SIG-M5 (cell line): ENCODE data around the gene ATL3.
"Not testable (repeated sequence)": the region's sequence is repeated elsewhere in the genome, so short reads cannot be mapped to it uniquely, and the experiment has no call there.

Experiments used
- DNase-seq: peaks from one replicate; lab custom pipeline; 2025; lab: John Stamatoyannopoulos, UW

Gene ATL3

DNA sequence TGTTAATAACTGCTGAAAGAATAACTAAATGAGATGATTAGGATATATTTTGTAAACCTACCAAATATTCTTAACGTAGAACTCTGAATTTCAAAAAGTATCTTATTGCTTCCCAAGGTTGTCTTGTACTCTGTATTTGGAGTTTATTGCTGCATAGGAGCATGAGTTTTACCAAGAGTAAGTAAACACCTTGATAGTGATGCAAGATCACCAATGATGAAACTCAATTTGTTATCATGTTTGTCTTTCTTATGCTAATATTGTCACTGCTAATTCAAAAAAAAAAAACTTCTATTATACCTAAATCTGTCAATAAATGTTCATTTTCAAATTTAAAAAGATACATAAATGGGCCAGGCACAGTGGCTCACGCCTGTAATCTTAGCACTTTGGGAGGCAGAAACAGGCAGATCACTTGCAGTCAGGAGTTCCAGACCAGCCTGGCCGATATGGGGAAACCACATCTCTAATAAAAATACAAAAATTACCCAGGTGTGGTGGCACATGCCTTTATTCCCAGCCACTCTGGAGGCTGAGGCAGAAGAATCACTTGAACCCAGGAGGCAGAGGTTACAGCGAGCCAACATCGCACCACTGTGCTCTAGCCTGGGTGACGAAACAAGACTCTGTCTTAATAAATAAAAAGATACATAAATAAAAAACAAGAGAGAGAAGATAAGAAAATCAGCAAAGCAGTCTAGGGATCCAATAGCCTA, 84.6 kb downstream of the ATL3 start:
- no peak for DNase-seq

- DNase-seq: no peak
Measured at GRCh38 chr11:63583357-63583677, 87.9 kb downstream of the ATL3 start.

DNA sequence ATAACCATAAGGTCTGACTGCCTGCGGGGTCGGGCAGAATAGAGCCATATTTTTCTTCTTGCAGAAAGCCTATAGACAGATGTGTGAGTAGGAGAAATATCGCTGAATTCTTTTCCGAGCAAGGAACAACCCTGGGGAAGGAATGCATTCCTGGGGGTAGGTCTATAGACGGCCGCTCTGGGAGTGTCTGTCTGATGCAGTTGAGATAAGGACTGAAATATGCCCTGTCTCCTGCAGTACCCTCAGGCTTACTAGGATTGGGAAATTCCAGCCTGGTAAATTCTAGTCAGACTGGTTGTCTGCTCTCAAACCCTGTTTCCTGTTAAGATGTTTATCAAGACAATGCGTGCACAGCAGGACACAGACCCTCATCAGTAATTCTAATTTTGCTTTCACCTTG, 90.0 kb downstream of the ATL3 start:
- DNase-seq: not testable (repeated sequence)

GRCh38 chr11:63578882-63579281, 92.3 kb downstream of the ATL3 start:
- DNase-seq: not testable (repeated sequence)

GRCh38 chr11:63574856-63575602, 96.1 kb downstream of the ATL3 start:
- DNase-seq: no peak
